Sigmoid colon (tissue), 4 donors: ENCODE measurements around the gene PRIMPOL.

ENCODE experiments used
- EP300 ChIP-seq, 4 donors: sonication (generic); formaldehyde crosslinking; IDR thresholded peaks; one replicate each; pipeline ENCODE4 v1.6.1; 2017; ENCODE audit warnings: antibody characterized with exemption in 4 of 4
- POLR2A ChIP-seq, 2 donors: fragments of 450-650 bp; IDR thresholded peaks; one replicate each; pipeline ENCODE4 v1.6.1; 2016; ENCODE audit warnings: antibody characterized with exemption in 2 of 2, mild to moderate bottlenecking in 2 of 2, moderate library complexity in 2 of 2
- POLR2AphosphoS5 ChIP-seq, 4 donors: sonication (generic); formaldehyde crosslinking; IDR thresholded peaks; one replicate each; pipeline ENCODE4 v1.6.1; 2017; ENCODE audit warnings: antibody characterized with exemption in 4 of 4
- TF ChIP-seq, protein P1 (sequence below), 4 experiments: fragments of 450-650 bp in 3 of 4; fragments of 200-600 bp in 1 of 4; IDR thresholded peaks; one replicate each; pipeline ENCODE4 v1.5.1; 2016 to 2019; ENCODE audit warnings: antibody characterized with exemption in 4 of 4, mild to moderate bottlenecking in 3 of 4, moderate library complexity in 2 of 4

DNA sequence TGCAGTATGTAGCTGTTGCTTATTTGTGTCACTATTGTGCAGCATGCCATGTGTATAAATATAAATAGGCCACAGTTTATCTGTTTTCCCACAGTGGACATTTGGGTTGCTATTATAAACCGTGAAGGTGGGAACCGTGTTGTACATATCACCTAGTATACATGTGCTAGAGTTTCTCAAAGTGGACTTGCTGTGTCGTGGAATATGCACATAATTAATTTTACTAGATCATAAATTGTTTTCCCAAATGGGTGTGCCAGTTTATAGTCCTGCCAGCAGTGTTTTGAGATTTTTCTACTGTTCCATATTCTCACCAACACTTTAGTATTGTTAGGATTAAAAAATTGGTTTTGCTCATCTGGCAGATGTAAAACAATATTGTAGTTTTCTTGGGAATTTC is 38.5 kb downstream of the PRIMPOL start:
- TF ChIP-seq, protein P1, sequence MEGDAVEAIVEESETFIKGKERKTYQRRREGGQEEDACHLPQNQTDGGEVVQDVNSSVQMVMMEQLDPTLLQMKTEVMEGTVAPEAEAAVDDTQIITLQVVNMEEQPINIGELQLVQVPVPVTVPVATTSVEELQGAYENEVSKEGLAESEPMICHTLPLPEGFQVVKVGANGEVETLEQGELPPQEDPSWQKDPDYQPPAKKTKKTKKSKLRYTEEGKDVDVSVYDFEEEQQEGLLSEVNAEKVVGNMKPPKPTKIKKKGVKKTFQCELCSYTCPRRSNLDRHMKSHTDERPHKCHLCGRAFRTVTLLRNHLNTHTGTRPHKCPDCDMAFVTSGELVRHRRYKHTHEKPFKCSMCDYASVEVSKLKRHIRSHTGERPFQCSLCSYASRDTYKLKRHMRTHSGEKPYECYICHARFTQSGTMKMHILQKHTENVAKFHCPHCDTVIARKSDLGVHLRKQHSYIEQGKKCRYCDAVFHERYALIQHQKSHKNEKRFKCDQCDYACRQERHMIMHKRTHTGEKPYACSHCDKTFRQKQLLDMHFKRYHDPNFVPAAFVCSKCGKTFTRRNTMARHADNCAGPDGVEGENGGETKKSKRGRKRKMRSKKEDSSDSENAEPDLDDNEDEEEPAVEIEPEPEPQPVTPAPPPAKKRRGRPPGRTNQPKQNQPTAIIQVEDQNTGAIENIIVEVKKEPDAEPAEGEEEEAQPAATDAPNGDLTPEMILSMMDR (IDR thresholded peaks at IDR 0.05): no peak
- TF ChIP-seq POLR2A (IDR thresholded peaks at IDR 0.05) (no peak), EP300 (IDR thresholded peaks at IDR 0.05) (no peak), POLR2AphosphoS5 (IDR thresholded peaks at IDR 0.05) (no peak)
